ENCODE measurements around the gene PRIMPOL.

The PRIMPOL gene

GRCh38 chr4:184668511-184669114, 19.1 kb downstream of the PRIMPOL start:
- no peak for DNase-seq

GRCh38 chr4:184669251-184669650, 19.7 kb downstream of the PRIMPOL start:
- DNase-seq: no peak

- DNase-seq: no peak
Observed at GRCh38 chr4:184671101-184671500, 21.6 kb downstream of the PRIMPOL start.

- DNase-seq: no peak
Observed at GRCh38 chr4:184672741-184673140, 23.2 kb downstream of the PRIMPOL start.

- DNase-seq: no peak
Observed at GRCh38 chr4:184674011-184674410, 24.5 kb downstream of the PRIMPOL start.

- DNase-seq: no peak
Observed at GRCh38 chr4:184675018-184675417, 25.5 kb downstream of the PRIMPOL start.

GRCh38 chr4:184675821-184676492, 26.4 kb downstream of the PRIMPOL start:
- DNase-seq: no peak

GRCh38 chr4:184680698-184681097, 31.2 kb downstream of the PRIMPOL start:
- DNase-seq: no peak

GRCh38 chr4:184681916-184682315, 32.4 kb downstream of the PRIMPOL start:
- DNase-seq: no peak

GRCh38 chr4:184684491-184685189, 35.1 kb downstream of the PRIMPOL start:
- no peak for DNase-seq

GRCh38 chr4:184688005-184688404, 38.5 kb downstream of the PRIMPOL start:
- no peak for DNase-seq

- no peak for DNase-seq
Observed at GRCh38 chr4:184688447-184688846, 38.9 kb downstream of the PRIMPOL start.

GRCh38 chr4:184689681-184690080, 40.1 kb downstream of the PRIMPOL start:
- DNase-seq: no peak

GRCh38 chr4:184693056-184693455, 43.5 kb downstream of the PRIMPOL start:
- DNase-seq: no peak

- no peak for DNase-seq
Observed at GRCh38 chr4:184694412-184694956, 44.9 kb downstream of the PRIMPOL start.

- no peak for DNase-seq
Observed at GRCh38 chr4:184695178-184695896, 45.8 kb downstream of the PRIMPOL start.

GRCh38 chr4:184697956-184698355, 48.4 kb downstream of the PRIMPOL start:
- no peak for DNase-seq

- no peak for DNase-seq
Observed at GRCh38 chr4:184699941-184700340, 50.4 kb downstream of the PRIMPOL start.

GRCh38 chr4:184702114-184702513, 52.6 kb downstream of the PRIMPOL start:
- no peak for DNase-seq

GRCh38 chr4:184705692-184706091, 56.2 kb downstream of the PRIMPOL start:
- DNase-seq: no peak

GRCh38 chr4:184706453-184706852, 56.9 kb downstream of the PRIMPOL start:
- DNase-seq: no peak

GRCh38 chr4:184712322-184712721, 62.8 kb downstream of the PRIMPOL start:
- DNase-seq: no peak

GRCh38 chr4:184713887-184714286, 64.3 kb downstream of the PRIMPOL start:
- no peak for DNase-seq

Measured in NCI-H2107 (cell line).